SK-N-SH (cell line): ENCODE data around the gene STAB1.

Experiments used
- EP300 ChIP-seq, 2 experiments: IDR thresholded peaks; 2 replicates each; pipeline versions ENCODE4 v1.4.0 to v1.6.1; 2012; ENCODE audit warnings: borderline replicate concordance in 1 of 2, low read depth in 1 of 2, low read length in 1 of 2
- EZH2phosphoT487 ChIP-seq: fragments of 200-600 bp; sonication (generic); IDR thresholded peaks from 2 replicates; pipeline ENCODE4 v1.6.1; 2017; ENCODE audit warnings: low read depth, mixed run types, mild to moderate bottlenecking, antibody characterized with exemption, moderate library complexity, borderline replicate concordance
- FOXM1 ChIP-seq: IDR thresholded peaks from 2 replicates; pipeline ENCODE4 v1.4.0; 2012; ENCODE audit warnings: low read depth, mild to moderate bottlenecking
- MXI1 ChIP-seq: IDR thresholded peaks from 2 replicates; pipeline ENCODE4 v1.6.1; 2012; ENCODE audit warnings: mild to moderate bottlenecking, low read depth, low read length, improper control_type of control experiment
- NRF1 ChIP-seq: IDR thresholded peaks from 2 replicates; pipeline ENCODE4 v1.6.1; 2012; ENCODE audit warnings: low read depth, mild to moderate bottlenecking, low read length
- RAD21 ChIP-seq: IDR thresholded peaks from 2 replicates; pipeline ENCODE4 v1.6.1; 2012; ENCODE audit warnings: mild to moderate bottlenecking, low read length
- RCOR1 ChIP-seq: fragments of 150-350 bp; IDR thresholded peaks from 2 replicates; pipeline ENCODE4 v1.6.1; 2017; ENCODE audit warnings: antibody characterized with exemption, low read length
- RFX5 ChIP-seq: IDR thresholded peaks from 2 replicates; pipeline ENCODE4 v1.6.1; 2012; ENCODE audit warnings: mild to moderate bottlenecking, improper control_type of control experiment, low read length
- YY1 ChIP-seq: IDR thresholded peaks from 2 replicates; pipeline ENCODE4 v1.4.0; 2012; ENCODE audit warnings: low read depth, mild to moderate bottlenecking
- TF ChIP-seq, protein P1 (sequence below): fragments of 200-600 bp; sonication (generic); IDR thresholded peaks from 2 replicates; pipeline ENCODE4 v1.6.1; 2017; ENCODE audit warnings: antibody characterized with exemption, mild to moderate bottlenecking, moderate library complexity
- TF ChIP-seq, protein P2 (sequence below): IDR thresholded peaks from 2 replicates; pipeline ENCODE4 v1.6.1; 2012; ENCODE audit warnings: mild to moderate bottlenecking, low read depth, low read length, moderate library complexity

DNA sequence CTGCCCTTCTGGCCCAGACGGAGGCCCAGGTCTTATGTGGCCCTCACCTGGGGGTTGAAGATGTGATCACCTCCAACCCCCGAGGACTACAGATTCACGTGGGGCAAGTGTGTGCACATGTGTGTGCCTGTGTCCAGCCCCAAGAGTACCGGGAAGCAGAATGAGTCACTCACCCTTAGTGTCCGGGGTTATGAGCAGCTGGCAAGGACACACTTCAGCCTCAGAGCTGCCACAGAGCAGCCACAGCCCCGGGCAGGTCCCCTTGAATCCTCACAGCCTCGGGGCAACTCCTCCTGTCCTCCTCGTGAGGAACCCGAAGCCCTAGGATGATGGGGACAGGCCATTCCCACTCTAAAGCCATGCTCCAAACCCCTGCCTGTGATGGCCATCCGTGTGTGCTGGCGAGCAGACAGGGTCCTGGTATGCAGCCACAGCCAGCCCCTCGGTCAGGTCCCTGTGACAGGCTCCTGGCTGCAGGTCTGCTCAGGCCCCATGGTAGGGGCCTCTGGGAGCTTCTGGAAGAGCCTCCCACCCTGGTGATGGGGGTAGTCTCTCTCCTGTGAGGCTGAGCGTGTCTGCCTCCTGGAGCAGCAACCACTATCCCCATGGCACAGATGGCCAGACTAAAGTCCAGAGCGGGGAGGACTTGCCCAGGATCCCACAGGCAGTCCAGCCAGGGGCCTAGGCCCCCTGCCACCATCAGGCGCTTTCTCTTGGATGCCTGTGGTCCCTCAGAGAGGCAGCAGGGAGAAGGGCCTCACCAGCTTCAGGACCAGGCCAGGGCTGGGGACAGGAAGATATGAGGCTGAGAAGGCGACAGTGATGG, 852 bp downstream of the STAB1 start:
- TF ChIP-seq, protein P1, sequence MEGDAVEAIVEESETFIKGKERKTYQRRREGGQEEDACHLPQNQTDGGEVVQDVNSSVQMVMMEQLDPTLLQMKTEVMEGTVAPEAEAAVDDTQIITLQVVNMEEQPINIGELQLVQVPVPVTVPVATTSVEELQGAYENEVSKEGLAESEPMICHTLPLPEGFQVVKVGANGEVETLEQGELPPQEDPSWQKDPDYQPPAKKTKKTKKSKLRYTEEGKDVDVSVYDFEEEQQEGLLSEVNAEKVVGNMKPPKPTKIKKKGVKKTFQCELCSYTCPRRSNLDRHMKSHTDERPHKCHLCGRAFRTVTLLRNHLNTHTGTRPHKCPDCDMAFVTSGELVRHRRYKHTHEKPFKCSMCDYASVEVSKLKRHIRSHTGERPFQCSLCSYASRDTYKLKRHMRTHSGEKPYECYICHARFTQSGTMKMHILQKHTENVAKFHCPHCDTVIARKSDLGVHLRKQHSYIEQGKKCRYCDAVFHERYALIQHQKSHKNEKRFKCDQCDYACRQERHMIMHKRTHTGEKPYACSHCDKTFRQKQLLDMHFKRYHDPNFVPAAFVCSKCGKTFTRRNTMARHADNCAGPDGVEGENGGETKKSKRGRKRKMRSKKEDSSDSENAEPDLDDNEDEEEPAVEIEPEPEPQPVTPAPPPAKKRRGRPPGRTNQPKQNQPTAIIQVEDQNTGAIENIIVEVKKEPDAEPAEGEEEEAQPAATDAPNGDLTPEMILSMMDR: no peak
- TF ChIP-seq RFX5: no peak
- no peak for TF ChIP-seq MXI1
- TF ChIP-seq EZH2phosphoT487: no peak
- TF ChIP-seq RCOR1: no peak
- TF ChIP-seq YY1: no peak
- no peak for TF ChIP-seq RAD21
- TF ChIP-seq EP300 (IDR thresholded peaks at IDR 0.05; ENCODE audit: borderline replicate concordance in 1 of 2, low read depth in 1 of 2, low read length in 1 of 2): no peak
- no peak for TF ChIP-seq FOXM1
- TF ChIP-seq, protein P2, sequence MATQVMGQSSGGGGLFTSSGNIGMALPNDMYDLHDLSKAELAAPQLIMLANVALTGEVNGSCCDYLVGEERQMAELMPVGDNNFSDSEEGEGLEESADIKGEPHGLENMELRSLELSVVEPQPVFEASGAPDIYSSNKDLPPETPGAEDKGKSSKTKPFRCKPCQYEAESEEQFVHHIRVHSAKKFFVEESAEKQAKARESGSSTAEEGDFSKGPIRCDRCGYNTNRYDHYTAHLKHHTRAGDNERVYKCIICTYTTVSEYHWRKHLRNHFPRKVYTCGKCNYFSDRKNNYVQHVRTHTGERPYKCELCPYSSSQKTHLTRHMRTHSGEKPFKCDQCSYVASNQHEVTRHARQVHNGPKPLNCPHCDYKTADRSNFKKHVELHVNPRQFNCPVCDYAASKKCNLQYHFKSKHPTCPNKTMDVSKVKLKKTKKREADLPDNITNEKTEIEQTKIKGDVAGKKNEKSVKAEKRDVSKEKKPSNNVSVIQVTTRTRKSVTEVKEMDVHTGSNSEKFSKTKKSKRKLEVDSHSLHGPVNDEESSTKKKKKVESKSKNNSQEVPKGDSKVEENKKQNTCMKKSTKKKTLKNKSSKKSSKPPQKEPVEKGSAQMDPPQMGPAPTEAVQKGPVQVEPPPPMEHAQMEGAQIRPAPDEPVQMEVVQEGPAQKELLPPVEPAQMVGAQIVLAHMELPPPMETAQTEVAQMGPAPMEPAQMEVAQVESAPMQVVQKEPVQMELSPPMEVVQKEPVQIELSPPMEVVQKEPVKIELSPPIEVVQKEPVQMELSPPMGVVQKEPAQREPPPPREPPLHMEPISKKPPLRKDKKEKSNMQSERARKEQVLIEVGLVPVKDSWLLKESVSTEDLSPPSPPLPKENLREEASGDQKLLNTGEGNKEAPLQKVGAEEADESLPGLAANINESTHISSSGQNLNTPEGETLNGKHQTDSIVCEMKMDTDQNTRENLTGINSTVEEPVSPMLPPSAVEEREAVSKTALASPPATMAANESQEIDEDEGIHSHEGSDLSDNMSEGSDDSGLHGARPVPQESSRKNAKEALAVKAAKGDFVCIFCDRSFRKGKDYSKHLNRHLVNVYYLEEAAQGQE: no peak
- no peak for TF ChIP-seq NRF1
